CD1c-positive myeloid dendritic cell (primary cell): ENCODE results near the gene DYRK1B.
A peak's percentile ranks its signal among the peaks of the same experiment; 100 is the strongest.

Experiments
- DNase-seq: peaks from one replicate; pipeline ENCODE4 v3.0.0-alpha.2; 2016; ENCODE audit errors: extremely low spot score

The DYRK1B gene

GRCh38 chr19:39858541-39858940 is 24.6 kb upstream of the DYRK1B start:
- no peak for DNase-seq

- DNase-seq = no peak
Measured at GRCh38 chr19:39852882-39853281, 18.9 kb upstream of the DYRK1B start.

GRCh38 chr19:39850892-39851291 is 16.9 kb upstream of the DYRK1B start:
- DNase-seq = no peak

- no peak for DNase-seq
Measured at GRCh38 chr19:39848392-39848791, 14.4 kb upstream of the DYRK1B start.

- no peak for DNase-seq
Measured at GRCh38 chr19:39847525-39847924, 13.6 kb upstream of the DYRK1B start.

- no peak for DNase-seq
Measured at GRCh38 chr19:39846678-39847486, 12.9 kb upstream of the DYRK1B start.

GRCh38 chr19:39845933-39846677 is 12.1 kb upstream of the DYRK1B start, which contains the start of gene FBL:
Gene FBL, minus strand, starts transcription at chr19:39846379. Its CDS starts 79 bp downstream, at chr19:39846300.
- DNase-seq = peak; percentile 99

- DNase-seq = no peak
Measured at GRCh38 chr19:39845584-39845932, 11.6 kb upstream of the DYRK1B start.

GRCh38 chr19:39845172-39845571 is 11.2 kb upstream of the DYRK1B start:
- DNase-seq = peak; percentile 2

GRCh38 chr19:39843919-39844793 is 10.2 kb upstream of the DYRK1B start:
- peak; percentile 64 for DNase-seq

GRCh38 chr19:39842693-39843435 is 8.9 kb upstream of the DYRK1B start:
- no peak for DNase-seq

- no peak for DNase-seq
Measured at GRCh38 chr19:39841041-39841440, 7.1 kb upstream of the DYRK1B start.

GRCh38 chr19:39840492-39840891 is 6.5 kb upstream of the DYRK1B start:
- DNase-seq = no peak

GRCh38 chr19:39839678-39840327 is 5.8 kb upstream of the DYRK1B start:
- no peak for DNase-seq

GRCh38 chr19:39838569-39838968 is 4.6 kb upstream of the DYRK1B start:
- DNase-seq = no peak

- no peak for DNase-seq
Measured at GRCh38 chr19:39837978-39838377, 4.0 kb upstream of the DYRK1B start.

- no peak for DNase-seq
Measured at GRCh38 chr19:39834287-39834841, 402 bp upstream of the DYRK1B start.

GRCh38 chr19:39833160-39833463 is 850 bp downstream of the DYRK1B start:
- no peak for DNase-seq

- DNase-seq = no peak
Measured at GRCh38 chr19:39832341-39833083, 1.4 kb downstream of the DYRK1B start.

GRCh38 chr19:39831679-39832078 is 2.3 kb downstream of the DYRK1B start:
- no peak for DNase-seq
